Activated B cell treated with CpG ODN at 0.5 μM for 24 hours (primary cell): ENCODE measurements around the gene KIF2C. TPM values are rescaled to one million over a fixed set of nuclear protein-coding genes. Genes with fewer than 3 reads are reported as not detected.
A peak's percentile ranks its signal among the peaks of the same experiment; 100 is the strongest.

ENCODE experiments used
- ATAC-seq: fragments of 200-7000 bp; cut with Tn5 transposase; one replicate; pipeline ENCODE4 v1.10.0; 2021; ENCODE audit warnings: low read depth, mild to moderate bottlenecking, moderate library complexity
- CTCF ChIA-PET: fragments of 350-600 bp; sonication (Branson Sonifier 250); formaldehyde crosslinking; loops from one replicate; lab custom pipeline; 2021; ENCODE audit warnings: antibody characterized with exemption; lab: Charles Lee
- POLR2A ChIA-PET: fragments of 350-600 bp; sonication (Branson Sonifier 250); formaldehyde crosslinking; loops from one replicate; lab custom pipeline; 2021; ENCODE audit warnings: antibody characterized with exemption; lab: Charles Lee
- DNase-seq: peaks from one replicate; pipeline ENCODE4 v3.0.0; 2022
- H3K27ac Mint-ChIP-seq: one replicate; pipeline ENCODE4 v1.8.0; 2020; ENCODE audit warnings: mixed read lengths
- H3K27me3 Mint-ChIP-seq: one replicate; pipeline ENCODE4 v1.8.0; 2021; ENCODE audit warnings: mixed read lengths
- H3K36me3 Mint-ChIP-seq: one replicate; pipeline ENCODE4 v1.8.0; 2021; ENCODE audit warnings: low read depth, mixed read lengths
- H3K4me1 Mint-ChIP-seq: one replicate; pipeline ENCODE4 v1.8.0; 2021; ENCODE audit warnings: mixed read lengths
- H3K4me3 Mint-ChIP-seq: one replicate; pipeline ENCODE4 v1.8.0; 2020; ENCODE audit warnings: mild to moderate bottlenecking, mixed read lengths
- H3K9me3 Mint-ChIP-seq: one replicate; pipeline ENCODE4 v1.8.0; 2020; ENCODE audit warnings: mixed read lengths
- CTCF ChIP-seq: fragments of 200-600 bp; IDR thresholded peaks from one replicate; pipeline ENCODE4 v1.8.0; 2022; ENCODE audit warnings: antibody characterized with exemption, mild to moderate bottlenecking
- intact Hi-C: fragments of 100-400 bp; cut with micrococcal nuclease; formaldehyde crosslinking; loops from one replicate; pipeline ENCODE4 v1.15.1; 2024
- total RNA-seq: library from RNA; stranded (reverse); gene quantifications from 2 replicates; pipeline ENCODE4 v1.2.3, GENCODE V29; 2022

The KIF2C gene
- total RNA-seq, 1 donor from 2014 or later: 1.00 TPM

DNA sequence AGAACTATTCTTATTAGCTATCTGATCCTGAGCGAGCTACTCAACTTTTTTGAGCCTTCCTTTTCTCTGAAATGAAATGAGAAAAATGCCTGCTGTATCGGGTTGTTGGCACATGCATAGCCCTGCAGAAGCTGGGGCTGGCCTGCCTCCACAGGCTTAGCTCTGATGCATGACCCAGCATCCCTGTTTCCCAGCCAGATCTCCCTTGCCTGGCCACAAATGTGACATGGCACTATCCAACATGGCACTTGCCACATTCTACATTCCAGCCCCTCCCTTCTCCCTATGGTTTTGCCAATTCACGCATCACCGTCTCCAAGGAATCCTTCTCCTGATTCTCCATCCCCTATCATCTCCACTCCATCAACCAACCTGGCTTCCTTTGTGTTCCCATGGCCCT, 22.5 kb upstream of the KIF2C start:
- CTCF ChIA-PET: interaction anchor here (1.1 to 8.3 kb wide), 3 partner anchors 10 to 43 kb away, joined by 3 to 54 read pairs (median 4); partner anchors contain the start of genes ARMH1, RNU5D-1 and TMEM53
- POLR2A ChIA-PET: interaction anchor here (0.7 to 9.8 kb wide), 8 partner anchors 10 to 861 kb away, joined by 3 to 95 read pairs (median 4); partner anchors contain the start of genes KIF2C, RNU5D-1 and RPS8
- no peak for TF ChIP-seq CTCF
- no peaks in the 10 kb centered on the region for H3K27me3 Mint-ChIP-seq
- H3K27ac Mint-ChIP-seq: peak overlapping the region; percentile 60
- no peak for ATAC-seq
- intact Hi-C loops: no loop called here
- H3K36me3 Mint-ChIP-seq: no peaks in the 10 kb centered on the region
- H3K4me1 Mint-ChIP-seq: peaks cover 85% of the 10 kb centered on the region
- no peak for DNase-seq
- no peak overlapping the region for H3K4me3 Mint-ChIP-seq
- no peaks in the 10 kb centered on the region for H3K9me3 Mint-ChIP-seq

DNA sequence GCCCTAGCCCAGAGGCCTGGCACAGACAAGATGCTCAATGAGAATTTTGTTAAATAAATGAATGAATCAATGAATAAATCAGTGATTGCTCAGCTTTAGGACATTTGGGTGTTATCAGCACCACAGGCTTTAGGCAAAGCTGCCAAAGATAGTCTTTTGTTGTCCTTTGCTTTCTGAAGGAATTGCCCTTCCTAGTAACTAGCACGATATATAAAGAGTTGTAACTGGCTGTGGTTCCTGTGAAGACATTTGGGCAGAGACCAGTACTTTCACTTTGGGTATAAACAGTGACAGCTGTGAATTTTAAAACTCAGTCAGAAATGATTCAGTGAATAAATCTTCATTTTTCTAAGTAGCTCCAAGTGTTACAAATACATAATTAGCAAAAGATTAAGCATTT, 22.0 kb upstream of the KIF2C start:
- intact Hi-C loops: no loop called here
- TF ChIP-seq CTCF: no peak
- H3K9me3 Mint-ChIP-seq: no peaks in the 10 kb centered on the region
- CTCF ChIA-PET: interaction anchor here (1.1 to 8.3 kb wide), 3 partner anchors 11 to 43 kb away, joined by 3 to 54 read pairs (median 4); partner anchors contain the start of genes ARMH1, RNU5D-1 and TMEM53
- no peaks in the 10 kb centered on the region for H3K36me3 Mint-ChIP-seq
- H3K4me3 Mint-ChIP-seq: no peak overlapping the region
- no peak for DNase-seq
- H3K4me1 Mint-ChIP-seq: peaks cover 86% of the 10 kb centered on the region
- H3K27me3 Mint-ChIP-seq: no peaks in the 10 kb centered on the region
- ATAC-seq: no peak
- POLR2A ChIA-PET: interaction anchor here (0.9 to 9.8 kb wide), 8 partner anchors 11 to 102 kb away, joined by 3 to 95 read pairs (median 4); partner anchors contain the start of genes KIF2C, RNU5D-1 and RPS8
- H3K27ac Mint-ChIP-seq: peak overlapping the region; percentile 60

DNA sequence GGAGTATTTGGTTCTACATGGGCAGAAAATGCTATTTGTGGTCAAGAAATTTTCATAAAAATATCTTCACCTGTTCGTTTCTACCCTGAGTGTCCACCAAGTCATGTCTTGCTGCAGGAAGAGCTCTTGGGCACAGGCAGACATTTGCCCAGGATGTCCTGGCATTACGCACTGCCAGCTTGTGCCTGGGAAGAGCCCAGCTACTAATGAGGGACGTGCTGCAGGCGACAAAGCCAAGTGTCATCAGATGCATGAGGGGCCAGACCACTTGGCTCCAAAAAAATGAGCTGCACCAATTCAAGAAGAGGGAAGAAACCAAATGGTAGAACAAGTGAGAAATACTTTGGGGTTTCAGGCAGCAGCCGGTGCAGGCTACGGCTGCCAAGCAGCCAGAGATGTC, 21.5 kb upstream of the KIF2C start:
- DNase-seq (no peak), ATAC-seq (no peak)
- H3K4me3 Mint-ChIP-seq: no peak overlapping the region
- peaks cover 85% of the 10 kb centered on the region for H3K4me1 Mint-ChIP-seq
- no peaks in the 10 kb centered on the region for H3K9me3 Mint-ChIP-seq
- POLR2A ChIA-PET: interaction anchor here (0.7 to 9.8 kb wide), 7 partner anchors 11 to 102 kb away, joined by 3 to 95 read pairs (median 4); partner anchors contain the start of genes RNU5D-1 and RPS8
- intact Hi-C loops: no loop called here
- no peaks in the 10 kb centered on the region for H3K36me3 Mint-ChIP-seq
- H3K27ac Mint-ChIP-seq: peak overlapping the region; percentile 27
- no peaks in the 10 kb centered on the region for H3K27me3 Mint-ChIP-seq
- TF ChIP-seq CTCF: no peak
- CTCF ChIA-PET: interaction anchor here (1.4 to 8.3 kb wide), 2 partner anchors 10 to 11 kb away, joined by 3 to 54 read pairs; partner anchors contain the start of gene RNU5D-1

GRCh38 chr1:44719318-44719717, 20.3 kb upstream of the KIF2C start:
- Mint-ChIP-seq H3K4me3 (no peak overlapping the region), H3K27me3 (no peaks in the 10 kb centered on the region), H3K4me1 (peaks cover 84% of the 10 kb centered on the region), H3K36me3 (no peaks in the 10 kb centered on the region), H3K27ac (peak overlapping the region; percentile 30), H3K9me3 (no peaks in the 10 kb centered on the region)
- POLR2A ChIA-PET: interaction anchor here (0.7 to 9.8 kb wide), 7 partner anchors 11 to 1164 kb away, joined by 3 to 114 read pairs (median 7); partner anchors contain the start of genes RNU5D-1 and RPS8
- ATAC-seq (no peak), DNase-seq (no peak)
- CTCF ChIA-PET: interaction anchor here (8.3 kb wide), 1 partner anchor 9 kb away, joined by 54 read pairs; the partner anchor contains the start of gene RNU5D-1
- TF ChIP-seq CTCF: no peak
- intact Hi-C loops: no loop called here

- TF ChIP-seq CTCF: no peak
- POLR2A ChIA-PET: interaction anchor here (0.7 to 9.8 kb wide), 12 partner anchors 7 to 1163 kb away, joined by 7 to 232 read pairs (median 84); partner anchors contain the start of genes BEST4, BTBD19, DYNLT4 and PLK3
- Mint-ChIP-seq H3K4me1 (peaks cover 79% of the 10 kb centered on the region), H3K36me3 (no peaks in the 10 kb centered on the region), H3K27me3 (no peaks in the 10 kb centered on the region), H3K9me3 (no peaks in the 10 kb centered on the region), H3K27ac (peak overlapping the region; percentile 99), H3K4me3 (no peak overlapping the region)
- ATAC-seq (no peak), DNase-seq (no peak)
- intact Hi-C loops: loop anchor here (2.0 to 5.0 kb wide), 4 partner anchors 267 to 967 kb away; partner anchors contain the start of genes EIF2B3, GPBP1L1, NASP and TESK2
- CTCF ChIA-PET: interaction anchor here (1.1 kb wide), 1 partner anchor 11 kb away, joined by 4 read pairs; the partner anchor contains the start of gene RNU5D-1
Measured at GRCh38 chr1:44720281-44720680, 19.4 kb upstream of the KIF2C start.
